HG03439 (cell line): ENCODE results near the gene TNK2.
"Not testable (repeated sequence)": the region's sequence is repeated elsewhere in the genome, so short reads cannot be mapped to it uniquely, and the experiment has no call there.

Source experiments
- ATAC-seq: cut with Tn5 transposase; IDR thresholded peaks from one replicate; pipeline ENCODE4 v1.9.1; 2021; ENCODE audit warnings: mild to moderate bottlenecking, moderate library complexity; ENCODE audit not compliant: unreplicated experiment

TNK2 gene

DNA sequence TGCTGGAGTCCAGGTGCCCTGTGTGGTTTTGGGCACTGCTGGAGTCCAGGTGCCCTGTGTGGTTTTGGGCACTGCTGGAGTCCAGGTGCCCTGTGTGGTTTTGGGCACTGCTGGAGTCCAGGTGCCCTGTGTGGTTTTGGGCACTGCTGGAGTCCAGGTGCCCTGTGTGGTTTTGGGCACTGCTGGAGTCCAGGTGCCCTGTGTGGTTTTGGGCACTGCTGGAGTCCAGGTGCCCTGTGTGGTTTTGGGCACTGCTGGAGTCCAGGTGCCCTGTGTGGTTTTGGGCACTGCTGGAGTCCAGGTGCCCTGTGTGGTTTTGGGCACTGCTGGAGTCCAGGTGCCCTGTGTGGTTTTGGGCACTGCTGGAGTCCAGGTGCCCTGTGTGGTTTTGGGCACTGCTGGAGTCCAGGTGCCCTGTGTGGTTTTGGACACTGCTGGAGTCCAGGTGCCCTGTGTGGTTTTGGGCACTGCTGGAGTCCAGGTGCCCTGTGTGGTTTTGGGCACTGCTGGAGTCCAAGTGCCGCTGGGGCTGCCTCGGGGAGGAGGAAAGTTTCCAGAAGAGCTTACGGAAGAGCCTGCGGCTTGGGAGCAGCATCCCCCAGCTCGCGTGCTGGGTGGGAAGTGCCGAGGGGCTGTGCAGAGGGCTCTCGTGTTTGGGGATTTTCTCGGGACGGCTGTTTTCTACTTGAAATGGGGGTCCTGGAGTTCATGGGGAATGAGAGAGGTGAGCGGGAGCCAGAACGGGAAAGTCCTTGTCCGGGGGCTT is 83.7 kb downstream of the TNK2 start:
- ATAC-seq = not testable (repeated sequence)

DNA sequence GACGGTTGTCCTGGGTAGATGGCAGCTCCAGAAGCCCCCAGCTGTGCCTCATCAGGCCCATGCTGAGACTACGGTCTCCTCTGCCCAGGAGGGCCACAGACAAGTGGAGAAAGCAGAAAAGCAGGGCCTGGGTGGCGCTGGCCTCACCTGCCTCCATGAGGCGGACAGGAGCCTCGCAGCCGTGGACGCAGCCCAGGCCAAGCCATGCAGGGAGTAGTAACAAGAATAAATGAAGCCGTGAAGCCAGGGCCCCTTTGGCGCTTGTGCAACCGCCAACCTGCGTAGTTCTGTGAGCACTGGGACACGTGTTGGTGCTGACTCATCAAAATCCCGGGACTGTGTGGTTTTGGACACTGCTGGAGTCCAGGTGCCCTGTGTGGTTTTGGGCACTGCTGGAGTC is 84.4 kb downstream of the TNK2 start:
- ATAC-seq = no peak

DNA sequence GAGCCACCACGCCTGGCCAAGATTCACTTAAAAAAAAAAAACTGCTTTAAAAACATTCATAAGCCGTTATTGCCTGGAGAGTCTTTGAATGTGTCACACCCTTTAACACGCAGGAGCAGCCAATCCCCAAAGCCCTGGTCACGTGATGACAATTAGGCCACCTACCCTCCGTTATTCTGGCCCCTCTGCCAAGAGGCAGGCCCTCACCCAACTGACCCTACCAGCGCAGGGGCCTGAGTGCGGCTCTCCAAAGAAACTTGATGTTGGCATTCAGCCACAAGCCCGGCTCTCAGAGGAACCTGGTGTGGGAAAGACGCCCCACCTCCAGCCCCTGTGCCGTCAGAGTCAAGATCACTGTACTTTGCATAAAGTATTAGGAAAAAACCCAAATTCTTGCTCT is 85.1 kb downstream of the TNK2 start:
- ATAC-seq = no peak

DNA sequence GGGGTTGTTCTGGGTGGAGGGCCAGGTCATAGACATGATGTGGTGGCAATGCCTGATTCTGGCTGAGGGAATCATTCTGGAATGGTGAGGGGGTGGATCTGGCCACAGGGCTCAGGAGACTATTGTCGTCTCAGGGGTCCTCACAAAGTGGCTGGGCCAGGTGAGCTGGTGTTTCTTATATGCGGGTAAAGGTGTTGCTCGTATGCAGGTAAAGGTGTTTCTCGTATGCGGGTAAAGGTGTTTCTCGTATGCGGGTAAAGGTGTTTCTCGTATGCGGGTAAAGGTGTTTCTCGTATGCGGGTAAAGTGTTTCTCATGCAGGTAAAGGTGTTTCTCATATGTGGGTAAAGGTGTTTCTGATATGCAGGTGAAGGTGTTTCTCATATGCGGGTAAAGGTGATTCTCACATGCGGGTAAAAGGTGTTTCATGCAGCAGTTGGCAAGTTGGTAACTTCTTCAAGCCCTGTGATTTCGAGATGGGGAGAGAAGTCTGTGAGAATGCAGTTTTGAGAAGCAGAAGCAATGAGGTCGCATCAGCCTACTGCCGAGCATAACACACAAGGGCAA is 86.1 kb downstream of the TNK2 start:
- ATAC-seq = no peak

DNA sequence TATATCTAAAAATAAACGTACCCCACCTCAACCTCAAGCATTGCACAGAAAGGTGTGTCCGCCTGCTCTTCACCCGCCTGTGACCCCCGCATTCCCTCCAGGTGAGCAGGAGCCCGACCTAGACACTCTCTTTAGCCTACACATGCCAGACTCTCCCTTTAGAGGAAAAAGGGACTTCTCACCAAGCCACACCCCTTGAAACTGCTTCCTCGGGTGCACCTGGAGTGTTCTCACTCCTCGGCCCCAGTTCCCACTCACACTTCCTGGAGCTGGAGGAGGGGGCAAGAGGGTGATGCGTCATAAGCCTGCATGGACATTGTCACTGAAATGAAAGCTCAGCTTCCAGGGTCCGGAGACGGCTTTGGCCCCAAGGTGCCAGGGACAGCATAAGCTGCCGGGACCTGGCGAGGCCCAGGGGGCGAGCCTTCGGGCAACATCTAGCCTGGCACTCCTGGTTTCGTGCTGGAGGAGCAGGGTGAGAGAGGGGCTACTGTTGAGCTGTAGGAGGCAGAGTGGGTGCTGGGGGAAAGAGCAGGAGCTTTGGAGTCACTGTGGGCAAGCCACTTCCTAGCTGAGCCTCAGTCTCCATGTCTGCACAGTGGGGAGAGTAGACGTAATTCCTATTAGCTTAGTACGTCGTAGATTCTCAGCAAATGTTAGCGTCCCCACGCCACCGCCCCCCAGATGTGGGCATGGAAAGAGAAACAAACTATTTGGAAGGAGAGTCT is 86.8 kb downstream of the TNK2 start:
- ATAC-seq = no peak

DNA sequence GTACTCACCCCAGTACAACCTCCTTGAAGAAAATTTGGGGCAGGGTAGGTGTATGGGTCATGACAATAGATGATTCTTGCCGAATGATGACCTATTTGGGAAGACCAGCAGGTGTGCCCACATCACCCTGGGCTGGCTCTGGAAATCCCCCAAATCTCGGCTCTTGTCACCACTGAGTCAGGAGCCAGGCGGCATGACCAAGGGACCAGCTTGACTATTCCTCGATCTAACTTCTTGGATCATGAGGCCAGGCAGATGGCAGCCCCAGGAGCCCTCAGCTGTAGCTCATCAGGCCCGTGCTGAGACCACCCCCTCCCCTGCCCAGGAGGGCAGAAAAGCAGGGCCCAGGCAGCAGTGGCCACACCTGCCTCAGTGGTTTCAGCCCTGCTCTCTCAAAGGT is 87.5 kb downstream of the TNK2 start:
- ATAC-seq = no peak

DNA sequence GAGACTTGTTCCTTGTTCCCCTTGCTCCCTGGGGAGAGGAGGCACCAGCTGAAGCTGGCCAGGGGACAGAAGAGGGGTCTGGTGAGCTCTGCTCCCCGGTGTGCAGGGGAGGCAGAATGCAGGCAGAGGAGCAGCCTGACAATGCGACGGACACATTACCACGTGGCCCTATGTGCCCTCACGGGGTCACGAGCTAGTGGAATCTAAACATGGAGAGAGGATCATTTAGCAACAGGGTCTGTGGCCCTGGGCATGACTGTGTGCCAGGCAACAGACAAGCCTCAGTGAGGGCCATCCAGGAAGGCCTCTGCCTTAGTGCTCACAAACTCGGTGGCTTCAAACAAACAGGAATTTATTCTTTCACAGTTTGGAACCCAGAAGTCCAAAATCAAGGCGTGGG is 88.2 kb downstream of the TNK2 start:
- ATAC-seq = no peak

DNA sequence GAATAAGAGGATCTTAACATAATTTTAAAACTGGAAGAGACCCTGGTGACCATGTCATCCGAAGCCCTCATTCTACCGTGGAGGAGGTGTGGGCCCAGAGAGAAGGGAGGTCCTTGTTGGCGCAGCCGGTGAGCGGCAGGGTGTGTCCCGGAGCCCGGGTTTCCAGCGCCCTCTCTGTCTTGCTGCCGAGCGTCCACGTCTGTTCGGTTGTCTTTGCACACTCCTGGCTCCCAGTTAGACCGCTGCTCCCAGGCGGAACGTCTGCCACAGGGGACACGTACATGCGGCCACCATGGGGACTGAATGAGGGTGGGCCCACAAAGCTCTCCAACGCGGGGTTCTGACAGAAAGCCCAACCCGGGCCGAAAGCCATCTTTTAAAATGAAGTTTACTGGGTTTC is 90.0 kb downstream of the TNK2 start:
- ATAC-seq = no peak

DNA sequence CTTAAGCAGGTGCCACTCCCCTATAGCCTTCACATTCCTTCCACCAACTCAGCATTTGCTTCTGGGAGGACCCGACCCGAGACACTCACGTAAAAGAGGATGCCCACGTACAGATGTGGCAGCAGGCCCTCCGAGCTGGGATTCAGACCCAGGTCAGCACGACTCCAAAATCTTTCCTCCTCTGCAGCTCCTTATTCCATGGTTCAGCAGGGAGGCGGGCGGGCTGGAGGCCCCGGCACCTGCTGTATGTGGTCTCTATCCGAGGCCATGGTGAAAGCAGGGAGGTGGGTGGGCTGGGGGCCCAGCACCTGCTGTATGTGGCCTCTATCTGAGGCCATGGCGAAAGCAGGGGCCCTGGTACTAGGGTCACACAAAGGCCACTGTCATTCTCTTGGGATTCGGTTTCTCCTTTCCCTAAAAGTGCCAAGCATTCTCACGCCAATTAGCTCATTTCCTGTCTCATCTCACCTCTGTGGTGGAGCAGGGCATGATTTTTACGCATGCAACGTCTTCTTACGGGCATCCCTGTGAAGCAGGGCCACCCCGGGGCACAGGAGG is 90.7 kb downstream of the TNK2 start:
- no peak for ATAC-seq

DNA sequence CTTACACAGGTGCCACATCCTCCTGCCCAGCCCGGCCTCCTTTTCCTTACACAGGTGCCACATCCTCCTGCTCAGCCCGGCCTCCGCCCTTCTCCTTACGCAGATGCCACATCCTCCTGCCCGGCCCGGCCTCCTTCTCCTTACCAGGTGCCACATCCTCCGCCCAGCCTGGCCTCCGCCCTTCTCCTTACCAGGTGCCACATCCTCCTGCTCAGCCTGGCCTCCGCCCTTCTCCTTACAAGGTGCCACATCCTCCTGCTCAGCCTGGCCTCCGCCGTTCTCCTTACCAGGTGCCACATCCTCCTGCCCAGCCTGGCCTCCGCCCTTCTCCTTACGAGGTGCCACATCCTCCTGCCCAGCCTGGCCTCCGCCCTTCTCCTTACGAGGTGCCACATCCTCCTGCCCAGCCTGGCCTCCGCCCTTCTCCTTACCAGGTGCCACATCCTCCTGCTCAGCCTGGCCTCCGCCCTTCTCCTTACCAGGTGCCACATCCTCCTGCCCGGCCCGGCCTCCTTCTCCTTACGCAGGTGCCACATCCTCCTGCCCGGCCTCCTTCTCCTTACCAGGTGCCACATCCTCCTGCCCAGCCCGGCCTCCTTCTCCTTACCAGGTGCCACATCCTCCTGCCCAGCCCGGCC is 92.0 kb downstream of the TNK2 start:
- ATAC-seq = not testable (repeated sequence)

DNA sequence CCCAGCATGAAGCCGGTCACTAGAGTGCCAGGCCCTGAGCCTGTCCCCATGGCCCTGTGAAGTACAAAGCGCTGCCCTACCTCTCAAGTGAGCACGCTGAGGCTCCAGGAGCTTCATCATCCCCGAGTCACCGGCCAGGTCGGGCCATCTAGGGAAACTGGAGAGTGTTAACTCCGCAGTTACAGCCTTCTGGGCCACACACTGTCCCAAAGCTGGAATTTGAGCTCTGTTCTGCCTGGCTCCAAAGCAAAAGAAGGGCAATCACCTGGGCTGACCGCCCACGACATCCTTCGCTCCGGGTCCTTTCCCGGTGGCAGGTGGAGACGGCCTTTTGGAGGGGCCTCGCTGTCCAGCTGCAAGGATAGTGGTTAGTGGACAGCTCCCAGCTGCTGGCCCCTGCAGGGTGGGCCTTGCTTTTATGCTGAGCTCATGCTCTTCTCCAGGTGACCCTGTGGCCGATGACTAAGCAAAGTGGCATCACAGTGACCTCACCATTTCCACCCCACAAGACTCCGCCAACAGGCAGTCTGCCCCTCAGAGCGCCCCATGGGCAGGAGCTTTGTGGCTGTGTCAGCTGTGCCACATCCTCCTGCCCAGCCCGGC is 93.1 kb downstream of the TNK2 start:
- ATAC-seq = no peak

DNA sequence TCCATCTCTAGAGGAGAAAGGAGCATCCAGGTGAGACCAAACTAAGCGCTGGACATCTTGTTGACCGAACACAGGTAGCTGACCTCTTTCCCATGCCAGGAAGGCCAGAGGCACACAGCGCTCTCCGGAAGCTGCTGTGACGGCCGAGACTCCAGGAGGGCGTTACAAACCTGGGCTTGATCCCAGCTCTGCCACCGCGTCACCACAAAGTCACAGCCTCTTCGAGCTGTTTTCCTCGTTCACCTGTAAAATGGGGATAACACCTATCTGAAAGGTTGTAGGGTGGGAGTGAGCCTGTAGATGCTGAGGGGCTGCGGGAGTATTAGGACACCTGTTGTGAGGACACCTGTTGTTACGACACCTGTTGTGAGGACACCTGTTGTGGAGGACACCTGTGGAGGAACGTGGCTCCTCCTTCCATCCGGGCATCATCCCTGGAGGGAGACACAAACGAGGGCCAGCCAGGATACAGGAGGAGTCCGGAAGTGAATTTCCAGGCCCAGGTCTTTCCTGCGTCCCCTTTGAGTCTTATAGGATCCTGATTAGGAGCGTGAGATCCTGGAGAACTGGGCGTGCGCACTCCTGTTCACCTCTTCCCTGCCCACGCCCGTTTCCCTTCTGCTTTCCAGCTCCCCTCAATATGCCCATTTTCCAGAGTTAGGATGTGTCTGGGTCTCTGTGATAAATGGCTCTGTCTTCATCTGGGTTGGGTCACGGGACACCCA is 94.3 kb downstream of the TNK2 start:
- no peak for ATAC-seq
